Stimulated activated memory B cell treated with anti-CD40 and anti-IgM and Interleukin-4, amounts not matched to agents 10 μg/mL and 1 μg/mL and 100 μg/mL, for 72 hours (primary cell): ENCODE data around the gene ASIC3.

Experiments
- ATAC-seq: fragments of 150-1000 bp; cut with Tn5 transposase; 2 replicates; pipeline ENCODE4 v1.10.0; 2021
- H3K27ac Mint-ChIP-seq: one replicate; pipeline ENCODE4 v1.8.0; 2022; ENCODE audit warnings: mild to moderate bottlenecking, mixed read lengths
- H3K27me3 Mint-ChIP-seq: one replicate; pipeline ENCODE4 v1.8.0; 2022; ENCODE audit warnings: mixed read lengths
- H3K36me3 Mint-ChIP-seq: one replicate; pipeline ENCODE4 v1.8.0; 2022; ENCODE audit warnings: mixed read lengths
- H3K4me1 Mint-ChIP-seq: one replicate; pipeline ENCODE4 v1.8.0; 2022; ENCODE audit warnings: mixed read lengths
- H3K4me3 Mint-ChIP-seq: one replicate; pipeline ENCODE4 v1.8.0; 2022; ENCODE audit warnings: mild to moderate bottlenecking, moderate library complexity, mixed read lengths
- H3K9me3 Mint-ChIP-seq: one replicate; pipeline ENCODE4 v1.8.0; 2022; ENCODE audit warnings: mixed read lengths

ASIC3 gene

GRCh38 chr7:151101621-151102396, 53.5 kb downstream of the ASIC3 start:
- no peaks in the 10 kb centered on the region for H3K9me3 Mint-ChIP-seq
- H3K4me1 Mint-ChIP-seq, result no peaks in the 10 kb centered on the region
- no peaks in the 10 kb centered on the region for H3K27me3 Mint-ChIP-seq
- H3K27ac Mint-ChIP-seq, result no peak overlapping the region
- no peak for ATAC-seq
- no peak overlapping the region for H3K4me3 Mint-ChIP-seq
- no peaks in the 10 kb centered on the region for H3K36me3 Mint-ChIP-seq
